Liver (tissue), 9 donors: ENCODE measurements around the gene EHMT1. TPM values are rescaled to one million over a fixed set of nuclear protein-coding genes. Genes with fewer than 3 reads are reported as not detected.

Source experiments
- DNase-seq: peaks from one replicate; pipeline ENCODE4 v3.0.0-alpha.2; 2017; ENCODE audit warnings: low spot score
- H3K27ac ChIP-seq, 2 donors: one replicate each; pipeline ENCODE4 v1.7.0; 2013; ENCODE audit warnings: inconsistent platforms in 2 of 2, low read length in 2 of 2, control low read depth in 1 of 2, low read depth in 1 of 2, mild to moderate bottlenecking in 1 of 2
- H3K27me3 ChIP-seq, 4 donors: one replicate each; pipeline versions ENCODE4 v1.6.1 to v1.7.0; 2013; ENCODE audit warnings: low read length in 3 of 4, inconsistent platforms in 1 of 4, mild to moderate bottlenecking in 1 of 4, moderate library complexity in 1 of 4; ENCODE audit not compliant: control insufficient read depth in 4 of 4, insufficient read depth in 4 of 4
- H3K36me3 ChIP-seq, 4 donors: one replicate each; pipeline versions ENCODE4 v1.6.1 to v1.7.0; 2013; ENCODE audit warnings: low read length in 3 of 4, mild to moderate bottlenecking in 3 of 4, low read depth in 1 of 4, moderate library complexity in 1 of 4; ENCODE audit not compliant: control insufficient read depth in 4 of 4, insufficient read depth in 3 of 4
- H3K4me1 ChIP-seq, 4 donors: one replicate each; pipeline versions ENCODE4 v1.6.1 to v1.7.0; 2013; ENCODE audit warnings: low read length in 3 of 4, mild to moderate bottlenecking in 3 of 4, moderate library complexity in 1 of 4; ENCODE audit not compliant: control insufficient read depth in 4 of 4, insufficient read depth in 4 of 4
- H3K4me3 ChIP-seq, 3 donors: one replicate each; pipeline versions ENCODE4 v1.6.1 to v1.7.0; 2013; ENCODE audit warnings: low read length in 3 of 3, control low read depth in 1 of 3, low read depth in 1 of 3, mild to moderate bottlenecking in 1 of 3
- H3K9ac ChIP-seq, 2 donors: one replicate each; pipeline ENCODE4 v1.7.0; 2013; ENCODE audit warnings: low read length in 2 of 2, mild to moderate bottlenecking in 2 of 2, moderate library complexity in 2 of 2, control low read depth in 1 of 2, low read depth in 1 of 2
- H3K9me3 ChIP-seq, 4 donors: one replicate each; pipeline versions ENCODE4 v1.6.1 to v1.7.0; 2013; ENCODE audit warnings: low read length in 3 of 4; ENCODE audit not compliant: control insufficient read depth in 4 of 4
- EGR1 ChIP-seq, 2 donors: IDR thresholded peaks; 2 replicates each; pipeline ENCODE4 v1.6.1; 2016 to 2018; ENCODE audit warnings: antibody characterized with exemption in 2 of 2, low read depth in 2 of 2
- FOXA1 ChIP-seq: IDR thresholded peaks from 2 replicates; pipeline ENCODE4 v1.6.1; 2016; ENCODE audit warnings: antibody characterized with exemption
- FOXA2 ChIP-seq: IDR thresholded peaks from 2 replicates; pipeline ENCODE4 v1.6.1; 2016; ENCODE audit warnings: antibody characterized with exemption
- GABPA ChIP-seq, 2 donors: IDR thresholded peaks in 1 of 2; conservative IDR thresholded peaks in 1 of 2; 2 replicates each; pipeline ENCODE4 v1.6.1; 2016; ENCODE audit warnings: antibody characterized with exemption in 2 of 2, mild to moderate bottlenecking in 1 of 2, moderate library complexity in 1 of 2
- HNF4G ChIP-seq: IDR thresholded peaks from 2 replicates; pipeline ENCODE4 v1.6.1; 2016; ENCODE audit warnings: antibody characterized with exemption
- JUND ChIP-seq, 2 donors: IDR thresholded peaks; 2 replicates each; pipeline ENCODE4 v1.6.1; 2016; ENCODE audit warnings: antibody characterized with exemption in 2 of 2
- NR2F2 ChIP-seq: IDR thresholded peaks from 2 replicates; pipeline ENCODE4 v1.6.1; 2016; ENCODE audit warnings: antibody characterized with exemption
- RAD21 ChIP-seq, 2 donors: IDR thresholded peaks; 2 replicates each; pipeline ENCODE4 v1.6.1; 2016; ENCODE audit warnings: antibody characterized with exemption in 2 of 2, mild to moderate bottlenecking in 2 of 2
- RXRA ChIP-seq, 2 donors: IDR thresholded peaks; 2 replicates each; pipeline ENCODE4 v1.6.1; 2017 to 2018; ENCODE audit warnings: antibody characterized with exemption in 2 of 2, mild to moderate bottlenecking in 1 of 2
- SP1 ChIP-seq: IDR thresholded peaks from 2 replicates; pipeline ENCODE4 v1.6.1; 2018; ENCODE audit warnings: antibody characterized with exemption, mild to moderate bottlenecking
- TAF1 ChIP-seq: conservative IDR thresholded peaks from 2 replicates; pipeline ENCODE4 v1.6.1; 2016; ENCODE audit warnings: antibody characterized with exemption, mild to moderate bottlenecking
- YY1 ChIP-seq: IDR thresholded peaks from 2 replicates; pipeline ENCODE4 v1.6.1; 2016; ENCODE audit warnings: antibody characterized with exemption, mild to moderate bottlenecking
- WGBS: extraction: QIAGEN DNeasy Blood & Tissue Kit; methylation state at CpG from one replicate; pipeline ENCODE4 v1.1.7; 2013; 5-methylcytosine and 5-hydroxymethylcytosine counted together
- polyA plus RNA-seq, 2 donors: library from polyadenylated mRNA; stranded (reverse) in 1 of 2; unstranded in 1 of 2; fragments of 200-250 nt in 1 of 2; fragments of >200 nt in 1 of 2; fragmentation: Nextera tagmentation in 1 of 2; extraction: Ambion mirVana in 1 of 2; gene quantifications; one replicate each; pipeline versions ENCODE4 v1.2.1 to v1.2.3, GENCODE V29; 2013 to 2015
- total RNA-seq, 2 donors: library from RNA; depleted of rRNA; stranded (reverse); fragments of >200 nt; gene quantifications; one replicate each; pipeline ENCODE4 v1.2.3, GENCODE V29; 2014
- TF ChIP-seq, protein P1 (sequence below): IDR thresholded peaks from 2 replicates; pipeline ENCODE4 v1.6.1; 2016; ENCODE audit warnings: antibody characterized with exemption
- TF ChIP-seq, protein P2 (sequence below): fragments of 150-350 bp; IDR thresholded peaks from 2 replicates; pipeline ENCODE4 v1.5.1; 2017; ENCODE audit warnings: improper control_type of control experiment, low read depth, low read length; ENCODE audit not compliant: missing input control
- TF ChIP-seq, protein P3 (sequence below): IDR thresholded peaks from 2 replicates; pipeline ENCODE4 v1.6.1; 2016; ENCODE audit warnings: antibody characterized with exemption
- TF ChIP-seq, protein P4 (sequence below): IDR thresholded peaks from 2 replicates; pipeline ENCODE4 v1.6.1; 2016; ENCODE audit warnings: antibody characterized with exemption
- TF ChIP-seq, protein P5 (sequence below): IDR thresholded peaks from 2 replicates; pipeline ENCODE4 v1.6.1; 2016; ENCODE audit warnings: antibody characterized with exemption, mild to moderate bottlenecking
- donor health status: healthy.
- donor health status: healthy.
- donor health status: healthy.
- donor health status: healthy.
- donor health status: healthy.

EHMT1 gene
- total and polyA plus RNA-seq, 4 donors = 16.1 to 48.2 (median 27.3) TPM

DNA sequence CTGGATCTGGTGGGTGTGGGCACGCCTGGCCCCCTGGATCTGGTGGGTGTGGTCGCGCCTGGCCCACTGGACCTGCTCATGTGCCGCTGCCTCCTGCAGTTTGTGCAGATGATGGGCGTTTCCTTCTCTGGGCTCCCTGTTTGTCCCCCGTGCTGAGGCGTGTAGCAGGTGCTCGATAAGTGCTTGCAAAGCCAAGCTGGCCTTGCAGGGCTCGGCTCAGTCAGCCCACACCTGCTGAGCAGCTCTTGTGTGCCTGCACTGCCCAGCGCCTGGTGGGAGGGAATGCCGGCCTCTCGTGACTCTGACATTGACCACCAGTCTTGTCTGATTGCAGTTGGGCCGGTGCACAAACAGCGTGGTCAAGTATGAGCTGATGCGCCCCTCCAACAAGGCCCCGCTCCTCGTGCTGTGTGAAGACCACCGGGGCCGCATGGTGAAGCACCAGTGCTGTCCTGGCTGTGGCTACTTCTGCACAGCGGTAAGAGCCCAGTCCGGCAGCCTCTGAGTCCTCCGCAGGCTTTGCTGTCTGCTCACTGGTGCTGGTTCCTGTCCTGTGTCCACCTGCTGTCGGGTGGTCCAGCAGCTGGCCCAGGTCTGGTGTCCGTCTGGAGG lies 156.1 kb downstream of the EHMT1 start:
- no peak for DNase-seq
- 97% methylated on average over 24 of the region's 24 CpGs for WGBS
- Histone ChIP-seq H3K4me3 (no peak overlapping the region), H3K27me3 (no peaks in the 10 kb centered on the region), H3K9me3 (no peaks in the 10 kb centered on the region), H3K27ac (no peak overlapping the region), H3K9ac (no peak overlapping the region), H3K4me1 (peaks cover 0 to 3% (median 0%) of the 10 kb centered on the region in 4 donors), H3K36me3 (peaks cover 19 to 74% (median 52%) of the 10 kb centered on the region in 4 donors)
- no peak for TF ChIP-seq YY1
- no peak for TF ChIP-seq EGR1 (IDR thresholded peaks at IDR 0.05; ENCODE audit: low read depth in 2 of 2)
- TF ChIP-seq RXRA (IDR thresholded peaks at IDR 0.05) = no peak
- no peak for TF ChIP-seq TAF1
- no peak for TF ChIP-seq HNF4G
- TF ChIP-seq GABPA (IDR thresholded peaks at IDR 0.05 in 1 of 2, conservative IDR thresholded peaks at IDR 0.05 in 1 of 2) = no peak
- TF ChIP-seq FOXA2 = no peak
- no peak for TF ChIP-seq JUND (IDR thresholded peaks at IDR 0.05)
- TF ChIP-seq, protein P1, sequence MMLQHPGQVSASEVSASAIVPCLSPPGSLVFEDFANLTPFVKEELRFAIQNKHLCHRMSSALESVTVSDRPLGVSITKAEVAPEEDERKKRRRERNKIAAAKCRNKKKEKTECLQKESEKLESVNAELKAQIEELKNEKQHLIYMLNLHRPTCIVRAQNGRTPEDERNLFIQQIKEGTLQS = no peak
- no peak for TF ChIP-seq RAD21 (IDR thresholded peaks at IDR 0.05)
- TF ChIP-seq, protein P2, sequence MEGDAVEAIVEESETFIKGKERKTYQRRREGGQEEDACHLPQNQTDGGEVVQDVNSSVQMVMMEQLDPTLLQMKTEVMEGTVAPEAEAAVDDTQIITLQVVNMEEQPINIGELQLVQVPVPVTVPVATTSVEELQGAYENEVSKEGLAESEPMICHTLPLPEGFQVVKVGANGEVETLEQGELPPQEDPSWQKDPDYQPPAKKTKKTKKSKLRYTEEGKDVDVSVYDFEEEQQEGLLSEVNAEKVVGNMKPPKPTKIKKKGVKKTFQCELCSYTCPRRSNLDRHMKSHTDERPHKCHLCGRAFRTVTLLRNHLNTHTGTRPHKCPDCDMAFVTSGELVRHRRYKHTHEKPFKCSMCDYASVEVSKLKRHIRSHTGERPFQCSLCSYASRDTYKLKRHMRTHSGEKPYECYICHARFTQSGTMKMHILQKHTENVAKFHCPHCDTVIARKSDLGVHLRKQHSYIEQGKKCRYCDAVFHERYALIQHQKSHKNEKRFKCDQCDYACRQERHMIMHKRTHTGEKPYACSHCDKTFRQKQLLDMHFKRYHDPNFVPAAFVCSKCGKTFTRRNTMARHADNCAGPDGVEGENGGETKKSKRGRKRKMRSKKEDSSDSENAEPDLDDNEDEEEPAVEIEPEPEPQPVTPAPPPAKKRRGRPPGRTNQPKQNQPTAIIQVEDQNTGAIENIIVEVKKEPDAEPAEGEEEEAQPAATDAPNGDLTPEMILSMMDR = no peak
- TF ChIP-seq NR2F2 = no peak
- TF ChIP-seq, protein P3, sequence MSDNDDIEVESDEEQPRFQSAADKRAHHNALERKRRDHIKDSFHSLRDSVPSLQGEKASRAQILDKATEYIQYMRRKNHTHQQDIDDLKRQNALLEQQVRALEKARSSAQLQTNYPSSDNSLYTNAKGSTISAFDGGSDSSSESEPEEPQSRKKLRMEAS = no peak
- TF ChIP-seq, protein P4, sequence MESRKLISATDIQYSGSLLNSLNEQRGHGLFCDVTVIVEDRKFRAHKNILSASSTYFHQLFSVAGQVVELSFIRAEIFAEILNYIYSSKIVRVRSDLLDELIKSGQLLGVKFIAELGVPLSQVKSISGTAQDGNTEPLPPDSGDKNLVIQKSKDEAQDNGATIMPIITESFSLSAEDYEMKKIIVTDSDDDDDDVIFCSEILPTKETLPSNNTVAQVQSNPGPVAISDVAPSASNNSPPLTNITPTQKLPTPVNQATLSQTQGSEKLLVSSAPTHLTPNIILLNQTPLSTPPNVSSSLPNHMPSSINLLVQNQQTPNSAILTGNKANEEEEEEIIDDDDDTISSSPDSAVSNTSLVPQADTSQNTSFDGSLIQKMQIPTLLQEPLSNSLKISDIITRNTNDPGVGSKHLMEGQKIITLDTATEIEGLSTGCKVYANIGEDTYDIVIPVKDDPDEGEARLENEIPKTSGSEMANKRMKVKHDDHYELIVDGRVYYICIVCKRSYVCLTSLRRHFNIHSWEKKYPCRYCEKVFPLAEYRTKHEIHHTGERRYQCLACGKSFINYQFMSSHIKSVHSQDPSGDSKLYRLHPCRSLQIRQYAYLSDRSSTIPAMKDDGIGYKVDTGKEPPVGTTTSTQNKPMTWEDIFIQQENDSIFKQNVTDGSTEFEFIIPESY = no peak
- no peak for TF ChIP-seq FOXA1
- TF ChIP-seq, protein P5, sequence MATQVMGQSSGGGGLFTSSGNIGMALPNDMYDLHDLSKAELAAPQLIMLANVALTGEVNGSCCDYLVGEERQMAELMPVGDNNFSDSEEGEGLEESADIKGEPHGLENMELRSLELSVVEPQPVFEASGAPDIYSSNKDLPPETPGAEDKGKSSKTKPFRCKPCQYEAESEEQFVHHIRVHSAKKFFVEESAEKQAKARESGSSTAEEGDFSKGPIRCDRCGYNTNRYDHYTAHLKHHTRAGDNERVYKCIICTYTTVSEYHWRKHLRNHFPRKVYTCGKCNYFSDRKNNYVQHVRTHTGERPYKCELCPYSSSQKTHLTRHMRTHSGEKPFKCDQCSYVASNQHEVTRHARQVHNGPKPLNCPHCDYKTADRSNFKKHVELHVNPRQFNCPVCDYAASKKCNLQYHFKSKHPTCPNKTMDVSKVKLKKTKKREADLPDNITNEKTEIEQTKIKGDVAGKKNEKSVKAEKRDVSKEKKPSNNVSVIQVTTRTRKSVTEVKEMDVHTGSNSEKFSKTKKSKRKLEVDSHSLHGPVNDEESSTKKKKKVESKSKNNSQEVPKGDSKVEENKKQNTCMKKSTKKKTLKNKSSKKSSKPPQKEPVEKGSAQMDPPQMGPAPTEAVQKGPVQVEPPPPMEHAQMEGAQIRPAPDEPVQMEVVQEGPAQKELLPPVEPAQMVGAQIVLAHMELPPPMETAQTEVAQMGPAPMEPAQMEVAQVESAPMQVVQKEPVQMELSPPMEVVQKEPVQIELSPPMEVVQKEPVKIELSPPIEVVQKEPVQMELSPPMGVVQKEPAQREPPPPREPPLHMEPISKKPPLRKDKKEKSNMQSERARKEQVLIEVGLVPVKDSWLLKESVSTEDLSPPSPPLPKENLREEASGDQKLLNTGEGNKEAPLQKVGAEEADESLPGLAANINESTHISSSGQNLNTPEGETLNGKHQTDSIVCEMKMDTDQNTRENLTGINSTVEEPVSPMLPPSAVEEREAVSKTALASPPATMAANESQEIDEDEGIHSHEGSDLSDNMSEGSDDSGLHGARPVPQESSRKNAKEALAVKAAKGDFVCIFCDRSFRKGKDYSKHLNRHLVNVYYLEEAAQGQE = no peak
- no peak for TF ChIP-seq SP1
